Superior temporal gyrus (tissue), 1 donor: ENCODE measurements around the gene WDFY1.
"Not testable (repeated sequence)": the region's sequence is repeated elsewhere in the genome, so short reads cannot be mapped to it uniquely, and the experiment has no call there.

Source experiments
- DNase-seq: peaks from one replicate; pipeline ENCODE4 v3.0.0-alpha.2; 2016; ENCODE audit errors: extremely low spot score

Gene WDFY1

GRCh38 chr2:223957092-223957851 is 12.1 kb upstream of the WDFY1 start, which contains the start of gene MRPL44:
Gene MRPL44, plus strand, starts transcription at chr2:223957463. Its CDS starts 10 bp downstream, at chr2:223957473.
- DNase-seq: peak; percentile 99

GRCh38 chr2:223956300-223956699 is 11.2 kb upstream of the WDFY1 start:
- no peak for DNase-seq

- no peak for DNase-seq
Observed at GRCh38 chr2:223954401-223954800, 9.3 kb upstream of the WDFY1 start.

GRCh38 chr2:223952280-223952968 is 7.3 kb upstream of the WDFY1 start:
- no peak for DNase-seq

GRCh38 chr2:223950448-223951347 is 5.6 kb upstream of the WDFY1 start:
- no peak for DNase-seq

- no peak for DNase-seq
Observed at GRCh38 chr2:223949241-223949840, 4.2 kb upstream of the WDFY1 start.

GRCh38 chr2:223947711-223948205 is 2.6 kb upstream of the WDFY1 start:
- no peak for DNase-seq

GRCh38 chr2:223945755-223946154 is 620 bp upstream of the WDFY1 start:
- no peak for DNase-seq

GRCh38 chr2:223944166-223944702 is 901 bp downstream of the WDFY1 start:
- DNase-seq: peak; percentile 27

GRCh38 chr2:223943561-223944008 is 1.6 kb downstream of the WDFY1 start:
- peak; percentile 51 for DNase-seq

- DNase-seq: no peak
Observed at GRCh38 chr2:223943135-223943534, 2.0 kb downstream of the WDFY1 start.

- no peak for DNase-seq
Observed at GRCh38 chr2:223941579-223942277, 3.4 kb downstream of the WDFY1 start.

- DNase-seq: not testable (repeated sequence)
Observed at GRCh38 chr2:223939438-223939837, 5.7 kb downstream of the WDFY1 start.

- DNase-seq: no peak
Observed at GRCh38 chr2:223937535-223937934, 7.6 kb downstream of the WDFY1 start.

- no peak for DNase-seq
Observed at GRCh38 chr2:223936862-223937326, 8.2 kb downstream of the WDFY1 start.

GRCh38 chr2:223935459-223936125 is 9.5 kb downstream of the WDFY1 start:
- DNase-seq: no peak

GRCh38 chr2:223934870-223935269 is 10.3 kb downstream of the WDFY1 start:
- no peak for DNase-seq

- DNase-seq: peak; percentile 38
Observed at GRCh38 chr2:223932816-223933800, 12.0 kb downstream of the WDFY1 start.
